SU-DHL-6 (cell line): ENCODE results near the gene TBC1D5.

Source experiments
- H2AFZ ChIP-seq: fragments of 200-600 bp; sonication (generic); 2 replicates; pipeline ENCODE4 v1.6.1; 2014; ENCODE audit warnings: low read depth, mild to moderate bottlenecking, moderate library complexity, mixed read lengths, antibody characterized with exemption, low read length; ENCODE audit not compliant: severe bottlenecking
- H3F3A ChIP-seq: fragments of 200-600 bp; shearing (Covaris generic); 2 replicates; pipeline ENCODE4 v1.6.0; 2016; ENCODE audit warnings: antibody characterized with exemption, mild to moderate bottlenecking; ENCODE audit not compliant: insufficient read depth
- H3K27ac ChIP-seq: fragments of 200-600 bp; sonication (generic); 2 replicates; pipeline ENCODE4 v1.5.1; 2016; ENCODE audit warnings: low read depth, mild to moderate bottlenecking, low read length, moderate library complexity, mixed read lengths
- H3K27me3 ChIP-seq: fragments of 200-600 bp; sonication (generic), shearing (Covaris generic); 2 replicates; pipeline ENCODE4 v1.6.0; 2014; ENCODE audit warnings: mild to moderate bottlenecking, low read length
- H3K36me3 ChIP-seq: fragments of 200-600 bp; sonication (generic); 2 replicates; pipeline ENCODE4 v1.6.1; 2014; ENCODE audit warnings: mild to moderate bottlenecking, low read length, mixed read lengths
- H3K4me2 ChIP-seq: fragments of 300-600, 200-600 bp; shearing (Covaris generic), sonication (generic); 2 replicates; pipeline ENCODE4 v1.6.0; 2014; ENCODE audit warnings: low read length, low read depth, mild to moderate bottlenecking; ENCODE audit not compliant: poor library complexity, severe bottlenecking
- H3K4me3 ChIP-seq: fragments of 200-600 bp; sonication (generic); 2 replicates; pipeline ENCODE4 v1.5.1; 2014; ENCODE audit warnings: antibody characterized with exemption, low read length, mild to moderate bottlenecking, mixed read lengths; ENCODE audit not compliant: insufficient read depth, poor library complexity, severe bottlenecking
- H3K79me2 ChIP-seq: fragments of 200-600 bp; sonication (generic); 2 replicates; pipeline ENCODE4 v1.6.1; 2014; ENCODE audit warnings: mild to moderate bottlenecking, low read length, moderate library complexity; ENCODE audit not compliant: insufficient read depth
- H3K9ac ChIP-seq: fragments of 200-600 bp; sonication (generic); 2 replicates; pipeline ENCODE4 v1.7.0; 2014; ENCODE audit warnings: mild to moderate bottlenecking, low read length
- H3K9me2 ChIP-seq: fragments of 200-600 bp; sonication (generic); replicated peaks from 2 replicates; pipeline ENCODE4 v1.6.1; 2014; ENCODE audit warnings: low read length; ENCODE audit not compliant: insufficient read depth
- H3K9me3 ChIP-seq: fragments of 200-600 bp; sonication (generic); 2 replicates; pipeline ENCODE4 v1.6.1; 2014; ENCODE audit warnings: low read length, mixed read lengths; ENCODE audit not compliant: insufficient read depth
- H4K20me1 ChIP-seq: fragments of 200-600 bp; sonication (generic); 2 replicates; pipeline ENCODE4 v1.6.1; 2014; ENCODE audit warnings: low read depth, mild to moderate bottlenecking, antibody characterized with exemption, low read length, moderate library complexity, mixed read lengths
- CTCF ChIP-seq: fragments of 200-600 bp; sonication (generic); IDR thresholded peaks from one replicate; pipeline ENCODE4 v1.5.1; 2017; ENCODE audit warnings: antibody characterized with exemption, mild to moderate bottlenecking, low read length, moderate library complexity; ENCODE audit not compliant: insufficient read depth, poor library complexity, severe bottlenecking
- EZH2phosphoT487 ChIP-seq: fragments of 200-600 bp; sonication (generic), shearing (Covaris generic); conservative IDR thresholded peaks from 2 replicates; pipeline ENCODE4 v1.6.1; 2018; ENCODE audit warnings: mild to moderate bottlenecking, antibody characterized with exemption, low read length, moderate library complexity, mixed read lengths

TBC1D5 gene

GRCh38 chr3:17411157-17411877, 331.1 kb downstream of the TBC1D5 start:
- Histone ChIP-seq H3K27me3 (no peaks in the 10 kb centered on the region), H2AFZ (no peak overlapping the region), H3K4me3 (no peak overlapping the region), H3K27ac (no peak overlapping the region), H3K4me2 (no peak overlapping the region), H3K36me3 (no peaks in the 10 kb centered on the region), H3K79me2 (no peaks in the 10 kb centered on the region), H3K9ac (no peak overlapping the region), H3F3A (no peaks in the 10 kb centered on the region), H3K9me3 (no peaks in the 10 kb centered on the region), H4K20me1 (no peaks in the 10 kb centered on the region), H3K9me2 (no peaks in the 10 kb centered on the region)
- TF ChIP-seq CTCF = no peak
- no peak for TF ChIP-seq EZH2phosphoT487

- Histone ChIP-seq H2AFZ (no peak overlapping the region), H3K9me3 (no peaks in the 10 kb centered on the region), H3K27ac (no peak overlapping the region)
These were observed 334.9 kb downstream of the TBC1D5 start for GRCh38 chr3:17407576-17407975.

GRCh38 chr3:17404548-17404947, 337.9 kb downstream of the TBC1D5 start:
- Histone ChIP-seq H2AFZ (no peak overlapping the region), H3K27me3 (no peaks in the 10 kb centered on the region), H4K20me1 (no peaks in the 10 kb centered on the region), H3K36me3 (peaks cover 16% of the 10 kb centered on the region), H3K79me2 (no peaks in the 10 kb centered on the region), H3K9me3 (no peaks in the 10 kb centered on the region), H3K4me2 (no peak overlapping the region), H3K9ac (no peak overlapping the region), H3K27ac (no peak overlapping the region), H3K4me3 (no peak overlapping the region), H3F3A (peaks cover 3% of the 10 kb centered on the region; the same call in 1 of the 2 replicates), H3K9me2 (no peaks in the 10 kb centered on the region)
- TF ChIP-seq CTCF (no peak), EZH2phosphoT487 (no peak)

More at GRCh38 chr3:17407576-17407975, 334.9 kb downstream of the TBC1D5 start:
- no peaks in the 10 kb centered on the region for H3K9me2 ChIP-seq
- TF ChIP-seq CTCF (no peak), EZH2phosphoT487 (no peak)
- H3K79me2 ChIP-seq = no peaks in the 10 kb centered on the region
- H3K27me3 ChIP-seq = no peaks in the 10 kb centered on the region
- H3K9ac ChIP-seq = no peak overlapping the region
- no peaks in the 10 kb centered on the region for H4K20me1 ChIP-seq
- H3K36me3 ChIP-seq = peaks cover 16% of the 10 kb centered on the region
- no peak overlapping the region for H3K4me3 ChIP-seq
- no peak overlapping the region for H3K4me2 ChIP-seq
- no peaks in the 10 kb centered on the region for H3F3A ChIP-seq
